NT2/D1 (cell line): ENCODE data around the gene TMSB10.

Experiments
- DNase-seq: peaks from one replicate; pipeline ENCODE4 v3.0.0-alpha.2; 2011; ENCODE audit warnings: low read depth, low spot score
- H3K27me3 ChIP-seq: 2 replicates; pipeline ENCODE4 v1.6.0; 2011; ENCODE audit warnings: mild to moderate bottlenecking; ENCODE audit not compliant: insufficient read length, insufficient read depth
- H3K36me3 ChIP-seq: 2 replicates; pipeline ENCODE4 v1.6.1; 2011; ENCODE audit warnings: mild to moderate bottlenecking, low read length, mixed read lengths; ENCODE audit not compliant: insufficient read depth, insufficient read length
- H3K4me1 ChIP-seq: 2 replicates; pipeline ENCODE4 v1.5.1; 2011; ENCODE audit not compliant: insufficient read depth, insufficient read length
- H3K4me3 ChIP-seq: 2 replicates; pipeline ENCODE4 v1.5.1; 2011; ENCODE audit warnings: low read depth; ENCODE audit not compliant: insufficient read length
- H3K9ac ChIP-seq: 2 replicates; pipeline ENCODE4 v1.6.0; 2011; ENCODE audit warnings: low read depth; ENCODE audit not compliant: insufficient read length
- H3K9me3 ChIP-seq: 2 replicates; pipeline ENCODE4 v1.5.1; 2011; ENCODE audit warnings: mild to moderate bottlenecking, low read length; ENCODE audit not compliant: insufficient read depth
- SUZ12 ChIP-seq: IDR thresholded peaks from 2 replicates; pipeline ENCODE4 v1.6.1; 2011; ENCODE audit not compliant: insufficient read length, insufficient read depth; ENCODE audit errors: extremely low read depth
- YY1 ChIP-seq: IDR thresholded peaks from 2 replicates; pipeline ENCODE4 v1.6.1; 2011; ENCODE audit not compliant: insufficient read length, insufficient read depth
- ZNF274 ChIP-seq: IDR thresholded peaks from 2 replicates; pipeline ENCODE4 v1.6.1; 2011; ENCODE audit warnings: mild to moderate bottlenecking, low read depth, low read length

The TMSB10 gene

DNA sequence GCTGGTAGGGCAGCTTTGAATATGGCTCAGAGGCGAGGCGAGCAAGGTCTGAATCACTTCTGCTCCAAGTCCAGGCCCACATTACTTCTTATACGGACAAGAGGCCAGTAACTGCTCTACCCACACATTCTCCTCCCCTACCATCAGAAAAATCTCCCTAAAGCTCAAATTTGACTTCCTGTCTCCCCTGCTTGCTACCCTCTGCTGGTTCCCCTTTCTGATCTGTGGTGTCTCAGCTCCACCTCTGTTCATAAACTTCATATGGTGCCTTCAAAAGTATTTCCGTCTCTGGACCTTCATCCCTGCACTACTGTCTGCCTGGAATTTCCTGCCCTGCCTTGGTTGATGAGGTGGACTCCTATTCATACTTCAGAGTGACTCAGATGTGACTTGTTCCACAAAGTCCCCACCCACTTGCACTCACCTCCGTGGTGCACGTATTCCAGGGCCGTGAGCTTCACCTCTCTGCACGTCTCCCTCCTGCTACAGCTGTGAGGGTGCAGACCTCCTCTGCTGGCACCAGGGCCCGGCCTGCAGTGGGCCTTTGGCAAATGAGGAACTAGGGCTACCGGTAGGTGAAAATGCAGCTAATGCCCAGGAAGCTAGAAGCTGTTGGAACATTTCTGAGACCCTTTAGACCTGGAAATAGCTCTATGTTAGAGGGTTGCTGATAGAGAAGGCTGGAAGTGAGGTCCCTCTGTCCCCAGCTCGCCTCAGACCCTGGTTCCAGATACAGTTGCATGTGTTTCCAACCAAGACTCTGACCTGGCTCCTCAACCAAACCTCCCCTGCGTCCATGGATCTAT is 41.0 kb downstream of the TMSB10 start:
- H3K4me3 ChIP-seq: no peak overlapping the region
- H3K9ac ChIP-seq: no peak overlapping the region
- H3K9me3 ChIP-seq: no peaks in the 10 kb centered on the region
- no peak for TF ChIP-seq ZNF274
- TF ChIP-seq YY1: no peak
- no peak for TF ChIP-seq SUZ12
- H3K36me3 ChIP-seq: no peaks in the 10 kb centered on the region
- H3K27me3 ChIP-seq: no peaks in the 10 kb centered on the region
- H3K4me1 ChIP-seq: peaks cover 2% of the 10 kb centered on the region
- DNase-seq: no peak

DNA sequence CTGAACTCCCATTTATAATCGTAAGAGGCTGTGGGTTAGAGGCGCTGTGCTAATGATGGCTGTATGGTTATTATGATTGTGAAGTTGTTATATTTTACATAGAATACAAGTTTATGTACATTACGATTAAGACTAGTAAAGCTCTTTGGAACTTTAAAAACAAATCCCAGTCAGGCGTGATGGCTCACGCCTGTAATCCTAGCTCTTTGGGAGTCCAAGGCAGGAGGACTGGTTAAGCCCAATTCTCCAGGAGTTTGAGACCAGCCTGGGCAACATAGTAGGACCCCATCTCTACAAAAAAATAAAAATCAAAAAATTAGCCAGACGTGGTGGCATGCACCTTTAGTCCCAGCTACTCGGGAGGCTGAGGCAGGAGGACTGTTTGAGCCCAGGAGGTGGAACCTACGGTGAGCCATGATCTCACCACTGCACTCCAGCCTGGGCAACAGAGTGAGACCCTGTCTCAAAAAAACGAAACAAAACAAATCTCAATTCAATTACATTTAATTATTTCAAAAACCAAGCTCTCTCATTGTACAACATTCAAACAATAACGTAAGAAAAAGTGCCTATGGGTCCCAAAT is 41.6 kb downstream of the TMSB10 start:
- Histone ChIP-seq H3K9ac (no peak overlapping the region), H3K36me3 (no peaks in the 10 kb centered on the region), H3K4me1 (peaks cover 2% of the 10 kb centered on the region), H3K4me3 (no peak overlapping the region), H3K9me3 (no peaks in the 10 kb centered on the region), H3K27me3 (no peaks in the 10 kb centered on the region)
- no peak for DNase-seq
- TF ChIP-seq SUZ12: no peak
- TF ChIP-seq YY1: no peak
- TF ChIP-seq ZNF274: no peak

DNA sequence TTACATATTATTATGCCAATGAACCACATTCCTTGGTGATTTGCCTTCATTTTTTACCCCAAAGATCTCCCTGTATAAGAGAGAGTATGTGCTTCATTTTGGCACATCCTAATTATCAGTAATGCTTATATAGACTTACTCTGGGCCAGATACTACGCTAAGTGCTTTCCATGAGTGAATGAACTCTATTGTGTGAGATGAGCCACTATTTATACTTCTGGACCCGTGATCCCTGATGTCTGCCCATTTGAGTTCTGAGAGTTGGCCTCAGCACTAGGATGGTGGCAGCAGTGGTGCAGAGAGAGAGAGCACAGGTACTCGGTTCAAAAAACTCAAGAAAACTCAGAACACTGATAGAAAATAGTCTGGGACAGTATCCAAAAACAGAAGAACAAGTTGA is 48.1 kb downstream of the TMSB10 start:
- DNase-seq: no peak
- Histone ChIP-seq H3K27me3 (no peaks in the 10 kb centered on the region), H3K36me3 (no peaks in the 10 kb centered on the region), H3K9ac (no peak overlapping the region), H3K4me1 (peaks cover 3% of the 10 kb centered on the region), H3K9me3 (no peaks in the 10 kb centered on the region), H3K4me3 (no peak overlapping the region)
- TF ChIP-seq YY1 (no peak), ZNF274 (no peak), SUZ12 (no peak)

DNA sequence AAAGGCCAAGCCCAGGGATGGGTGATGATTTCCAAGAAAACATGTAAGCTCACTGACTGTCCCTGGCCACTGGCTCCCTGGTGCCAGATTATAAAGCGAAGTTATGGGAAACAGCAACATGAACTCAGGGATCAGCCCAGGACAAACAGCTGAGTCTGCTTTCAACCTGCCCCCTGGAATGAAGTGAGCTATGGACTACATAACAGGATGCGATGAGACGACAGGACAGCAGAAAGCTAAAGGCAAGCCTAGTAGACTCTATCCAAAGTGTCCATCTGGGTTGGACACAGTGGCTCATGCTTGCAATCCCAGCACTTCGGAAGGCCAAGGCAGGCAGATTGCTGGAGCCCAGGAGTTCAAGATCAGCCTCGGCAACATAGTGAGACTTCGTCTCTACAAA is 48.9 kb downstream of the TMSB10 start:
- no peak overlapping the region for H3K4me3 ChIP-seq
- no peak for DNase-seq
- no peaks in the 10 kb centered on the region for H3K36me3 ChIP-seq
- no peak overlapping the region for H3K9ac ChIP-seq
- H3K27me3 ChIP-seq: no peaks in the 10 kb centered on the region
- H3K4me1 ChIP-seq: peaks cover 3% of the 10 kb centered on the region
- H3K9me3 ChIP-seq: no peaks in the 10 kb centered on the region
- no peak for TF ChIP-seq SUZ12
- TF ChIP-seq YY1: no peak
- no peak for TF ChIP-seq ZNF274
